Left colon (tissue), 2 donors: ENCODE measurements around the gene PAPPA. TPM values are rescaled to one million over a fixed set of nuclear protein-coding genes. Genes with fewer than 3 reads are reported as not detected.

Source experiments
- ATAC-seq: fragments of 200-7000 bp; cut with Tn5 transposase; one replicate; pipeline ENCODE4 v1.9.1; 2020; ENCODE audit warnings: mild to moderate bottlenecking, moderate library complexity
- DNase-seq, 2 donors: peaks; one replicate each; pipeline ENCODE4 v3.0.0-alpha.2; 2020
- intact Hi-C, 2 donors: fragments of 100-400 bp; cut with DNase I in 1 of 2; cut with micrococcal nuclease in 1 of 2; formaldehyde crosslinking; loops; one replicate each; pipeline versions ENCODE4 v1.11.2 to v1.14.0; 2022; cut with DNase I, micrococcal nuclease
- long read RNA-seq: library from polyadenylated mRNA; unstranded; transcript quantifications from one replicate; pipeline ENCODE4 v2.0.0, GENCODE V29; 2021
- total RNA-seq, 2 donors: library from RNA; stranded (reverse); fragmentation: NEBNext Ultra II Directional; extraction: Animal tissue kit (Norgen Biotek cat#: 25700); gene quantifications; one replicate each; pipeline ENCODE4 v1.2.1, GENCODE V29; 2021
- donor health status: DM: no; HTN: no; CAD: no.
- donor health status: DM: yes; HTN: yes; CAD: no.

PAPPA gene, protein sequence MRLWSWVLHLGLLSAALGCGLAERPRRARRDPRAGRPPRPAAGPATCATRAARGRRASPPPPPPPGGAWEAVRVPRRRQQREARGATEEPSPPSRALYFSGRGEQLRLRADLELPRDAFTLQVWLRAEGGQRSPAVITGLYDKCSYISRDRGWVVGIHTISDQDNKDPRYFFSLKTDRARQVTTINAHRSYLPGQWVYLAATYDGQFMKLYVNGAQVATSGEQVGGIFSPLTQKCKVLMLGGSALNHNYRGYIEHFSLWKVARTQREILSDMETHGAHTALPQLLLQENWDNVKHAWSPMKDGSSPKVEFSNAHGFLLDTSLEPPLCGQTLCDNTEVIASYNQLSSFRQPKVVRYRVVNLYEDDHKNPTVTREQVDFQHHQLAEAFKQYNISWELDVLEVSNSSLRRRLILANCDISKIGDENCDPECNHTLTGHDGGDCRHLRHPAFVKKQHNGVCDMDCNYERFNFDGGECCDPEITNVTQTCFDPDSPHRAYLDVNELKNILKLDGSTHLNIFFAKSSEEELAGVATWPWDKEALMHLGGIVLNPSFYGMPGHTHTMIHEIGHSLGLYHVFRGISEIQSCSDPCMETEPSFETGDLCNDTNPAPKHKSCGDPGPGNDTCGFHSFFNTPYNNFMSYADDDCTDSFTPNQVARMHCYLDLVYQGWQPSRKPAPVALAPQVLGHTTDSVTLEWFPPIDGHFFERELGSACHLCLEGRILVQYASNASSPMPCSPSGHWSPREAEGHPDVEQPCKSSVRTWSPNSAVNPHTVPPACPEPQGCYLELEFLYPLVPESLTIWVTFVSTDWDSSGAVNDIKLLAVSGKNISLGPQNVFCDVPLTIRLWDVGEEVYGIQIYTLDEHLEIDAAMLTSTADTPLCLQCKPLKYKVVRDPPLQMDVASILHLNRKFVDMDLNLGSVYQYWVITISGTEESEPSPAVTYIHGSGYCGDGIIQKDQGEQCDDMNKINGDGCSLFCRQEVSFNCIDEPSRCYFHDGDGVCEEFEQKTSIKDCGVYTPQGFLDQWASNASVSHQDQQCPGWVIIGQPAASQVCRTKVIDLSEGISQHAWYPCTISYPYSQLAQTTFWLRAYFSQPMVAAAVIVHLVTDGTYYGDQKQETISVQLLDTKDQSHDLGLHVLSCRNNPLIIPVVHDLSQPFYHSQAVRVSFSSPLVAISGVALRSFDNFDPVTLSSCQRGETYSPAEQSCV (N-terminal part only)
- total RNA-seq, result 1 to 10 TPM in 1 of 2 donors, under 1 TPM in 1; 0.82 to 1.6 TPM
- long read RNA-seq, partial matches to known transcripts, result 2 of 2 reads
- long read RNA-seq, other reads (novel, unspliced or antisense), result 0 of 2 reads

GRCh38 chr9:116153765-116154333 is at the start of gene PAPPA:
PAPPA (plus strand) TSS chr9:116153791; CDS start chr9:116154173, 382 bp downstream.
- intact Hi-C loops, result no loop called here
- ATAC-seq (no peak), DNase-seq (no peak)

DNA sequence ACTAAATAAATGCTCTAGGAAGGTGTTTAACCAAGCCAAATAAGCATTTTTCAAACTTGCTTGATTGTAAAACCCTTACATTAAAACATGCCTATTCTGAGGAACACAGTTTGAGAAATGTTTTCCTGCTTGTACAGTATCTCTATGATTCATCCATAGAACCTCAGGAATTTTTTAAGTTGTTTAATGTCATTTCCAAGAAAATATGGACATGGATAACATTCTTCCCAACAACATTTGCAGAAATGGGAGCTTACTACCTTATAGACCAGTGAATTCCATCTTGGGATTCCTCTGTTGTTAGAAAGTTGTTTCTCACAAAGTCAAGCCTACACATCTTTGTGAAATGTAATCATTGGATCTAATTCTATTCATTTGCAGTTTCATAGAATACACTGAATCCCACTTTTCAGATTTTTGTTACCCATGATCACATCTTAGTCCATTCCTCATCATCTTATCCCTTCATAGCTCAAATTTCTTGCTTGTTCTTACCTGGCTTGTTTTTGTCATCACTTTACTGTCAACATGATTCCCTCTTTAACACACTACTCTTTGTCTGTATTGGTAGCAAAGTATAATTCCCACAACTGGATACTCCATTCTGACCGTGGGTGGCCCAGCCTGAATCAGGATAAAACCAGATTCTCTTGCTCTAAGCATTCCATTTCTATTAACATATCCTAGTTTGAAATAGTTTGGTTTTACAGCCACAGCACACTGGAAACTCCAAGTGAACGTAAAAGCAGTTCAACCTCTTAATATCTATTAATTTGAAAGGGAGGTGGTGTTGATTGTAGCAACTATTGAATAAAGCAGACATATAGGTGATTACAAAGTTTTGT is 49.4 kb upstream of the PAPPA start:
- ATAC-seq (no peak), DNase-seq (no peak)
- intact Hi-C loops, result no loop called here

GRCh38 chr9:116112236-116112635 is 41.4 kb upstream of the PAPPA start:
- DNase-seq (no peak), ATAC-seq (no peak)
- intact Hi-C loops, result no loop called here

DNA sequence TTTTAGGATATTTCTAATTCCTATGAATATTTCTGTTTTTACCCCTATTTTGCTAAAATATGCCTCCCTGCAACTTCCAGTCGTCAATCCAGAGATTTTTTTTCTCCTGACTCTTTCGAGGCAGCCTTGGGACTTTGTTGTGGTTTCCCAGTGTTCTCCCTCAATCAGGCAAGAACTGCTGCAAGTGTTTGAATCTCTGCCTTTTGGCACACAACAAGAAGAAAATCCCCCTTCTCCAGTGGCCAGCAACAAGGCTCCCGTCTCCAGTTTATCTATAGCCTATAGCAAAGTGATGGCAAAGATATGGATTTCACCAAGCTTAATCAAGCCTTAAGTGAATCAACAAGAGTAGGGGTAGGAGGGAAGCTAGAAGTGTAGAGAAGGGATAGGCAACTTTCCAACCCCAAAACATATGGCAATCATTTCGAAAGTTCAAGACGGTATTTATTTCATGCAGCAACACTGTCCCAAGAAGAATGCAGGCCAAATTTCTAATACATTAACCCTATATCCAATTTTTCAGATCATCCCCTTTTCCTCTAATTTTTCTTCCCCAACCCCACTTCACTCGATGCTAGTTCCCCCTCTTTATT is 37.7 kb upstream of the PAPPA start:
- DNase-seq (no peak), ATAC-seq (no peak)
- intact Hi-C loops, result no loop called here

DNA sequence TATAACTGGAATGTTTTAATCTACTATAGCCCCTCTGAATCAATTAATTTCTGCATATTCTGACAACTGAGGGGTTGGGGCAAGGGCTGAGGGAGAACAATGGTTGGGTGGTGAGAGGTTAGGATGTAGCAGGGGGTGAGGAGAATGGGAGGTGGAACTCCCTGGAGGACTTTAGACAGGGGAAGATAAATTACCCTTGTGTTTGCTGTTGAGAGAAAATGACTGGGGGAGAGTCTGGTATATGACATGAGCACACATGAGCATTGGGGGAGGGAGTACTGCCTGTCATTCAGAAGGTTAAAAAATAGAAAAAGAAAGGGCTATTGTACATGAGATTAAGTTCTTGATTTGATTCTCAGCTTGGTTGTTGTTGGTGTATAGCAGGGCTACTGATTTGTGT is 37.2 kb upstream of the PAPPA start:
- DNase-seq, result no peak
- intact Hi-C loops, result no loop called here
- ATAC-seq, result no peak

DNA sequence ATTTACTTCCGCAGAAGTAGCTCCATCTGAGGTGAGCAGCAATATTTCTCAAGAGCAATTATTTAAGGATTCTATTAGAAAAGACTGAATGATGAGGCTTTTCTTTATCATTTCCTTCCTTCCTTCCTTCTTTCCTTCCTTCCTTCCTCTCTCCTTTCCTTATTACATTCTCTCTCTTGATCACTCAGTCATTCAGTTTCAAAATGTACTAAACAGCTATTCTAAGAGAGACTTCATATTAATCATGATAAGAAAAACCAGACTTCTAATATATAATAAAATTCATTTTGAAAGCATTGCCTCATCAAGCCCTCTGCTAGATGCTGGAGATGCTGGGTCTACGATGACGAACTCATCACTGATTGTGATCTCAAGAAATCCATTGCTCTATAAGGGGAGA is 30.4 kb upstream of the PAPPA start:
- DNase-seq (no peak), ATAC-seq (no peak)
- intact Hi-C loops, result loop anchor here in 1 of 2 donors (10.0 kb wide), 1 partner anchor 438 kb away; no protein-coding TSS in a partner anchor

DNA sequence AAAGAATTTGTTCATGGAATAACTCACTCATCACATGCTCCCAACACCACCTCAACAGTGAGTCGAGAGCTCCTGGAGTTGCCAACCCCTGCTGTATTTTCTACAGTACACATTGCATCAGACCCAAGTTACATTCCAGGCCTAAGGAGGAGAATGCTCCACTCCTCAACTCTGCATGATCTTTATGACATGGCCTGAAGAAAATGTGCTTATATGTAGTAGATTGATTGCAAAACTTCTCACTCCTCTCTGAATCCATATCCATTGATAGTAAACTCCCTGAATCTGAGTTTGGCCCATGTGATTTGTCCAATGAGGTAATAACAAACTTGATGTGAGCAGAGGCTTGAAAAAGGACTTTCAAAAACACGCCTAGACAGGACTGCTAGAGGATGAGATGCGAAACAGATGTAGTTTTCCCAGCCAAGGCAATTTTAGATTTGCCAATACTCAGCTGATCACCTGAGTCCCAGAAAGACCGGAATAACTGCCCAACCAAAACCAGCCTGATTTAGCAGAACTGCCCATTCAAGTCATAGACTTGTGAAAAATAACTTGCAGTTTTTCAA is 29.0 kb upstream of the PAPPA start:
- no peak for DNase-seq
- no peak for ATAC-seq
- intact Hi-C loops, result loop anchor here in 1 of 2 donors (10.0 kb wide), 1 partner anchor 440 kb away; no protein-coding TSS in a partner anchor

DNA sequence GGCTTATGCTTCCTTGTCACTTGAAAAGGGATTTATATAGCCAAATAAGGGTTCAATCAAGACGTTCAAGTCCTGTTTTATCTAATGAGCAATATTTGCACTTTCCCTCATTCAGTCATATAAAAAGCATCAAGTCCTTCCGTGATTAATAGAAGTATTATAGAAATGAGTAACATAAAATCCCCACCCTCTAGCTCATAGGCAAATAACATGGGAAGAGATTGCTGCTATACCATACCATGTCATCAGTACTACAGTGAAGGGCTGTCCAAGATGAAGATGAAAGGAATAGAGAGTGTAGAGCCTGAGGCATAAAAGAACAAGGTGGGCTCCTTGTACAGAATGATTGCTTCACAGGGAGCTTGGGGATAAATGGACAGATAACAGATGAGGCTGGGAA is 20.4 kb upstream of the PAPPA start:
- no peak for DNase-seq
- no peak for ATAC-seq
- intact Hi-C loops, result no loop called here

DNA sequence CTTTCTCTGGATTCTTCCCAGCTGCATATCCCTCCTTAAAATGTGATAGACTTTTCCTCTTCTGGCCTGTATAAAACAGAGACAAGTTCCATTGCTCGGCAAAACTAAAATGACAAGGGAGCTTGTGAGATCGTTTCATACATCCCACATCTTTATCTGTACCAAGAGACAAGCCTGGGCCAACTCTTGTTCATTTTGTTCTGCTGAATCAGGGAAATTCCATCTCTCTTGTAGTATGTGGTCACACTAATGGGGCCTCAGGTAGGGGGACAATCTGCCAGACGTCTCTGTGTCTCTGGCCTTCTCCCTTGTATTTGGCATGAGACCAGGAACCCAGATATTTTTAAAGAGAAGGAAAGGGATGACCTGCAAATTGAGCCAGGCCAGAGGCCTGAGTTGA is 18.6 kb upstream of the PAPPA start:
- ATAC-seq (no peak), DNase-seq (no peak)
- intact Hi-C loops, result no loop called here

- DNase-seq (no peak), ATAC-seq (no peak)
- intact Hi-C loops, result no loop called here
Observed at GRCh38 chr9:116137010-116137409, 16.6 kb upstream of the PAPPA start.

DNA sequence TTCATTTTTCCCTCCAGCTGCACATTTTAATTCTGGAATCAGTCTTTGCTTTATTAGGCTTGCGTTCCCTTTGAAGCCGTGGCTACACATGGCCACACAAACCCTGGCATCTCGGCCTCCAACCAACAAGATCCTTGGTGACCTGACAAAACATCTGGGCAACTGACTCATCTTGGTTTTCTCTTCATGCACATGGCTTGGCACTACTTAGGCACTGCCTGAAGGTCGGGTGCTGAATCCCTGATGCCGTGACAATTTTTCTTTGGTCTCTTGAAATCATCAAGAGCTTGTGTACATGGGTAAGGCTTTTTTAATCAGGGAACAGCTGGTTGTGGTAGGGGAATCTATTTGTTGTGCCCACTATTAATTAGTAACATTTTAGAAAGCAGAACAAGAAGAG is 16.0 kb upstream of the PAPPA start:
- ATAC-seq (no peak), DNase-seq (no peak)
- intact Hi-C loops, result no loop called here

- no peak for ATAC-seq
- no peak for DNase-seq
- intact Hi-C loops, result no loop called here
Observed at GRCh38 chr9:116141864-116142561, 11.6 kb upstream of the PAPPA start.

- intact Hi-C loops, result no loop called here
- DNase-seq (no peak), ATAC-seq (no peak)
Observed at GRCh38 chr9:116142706-116143492, 10.7 kb upstream of the PAPPA start.

DNA sequence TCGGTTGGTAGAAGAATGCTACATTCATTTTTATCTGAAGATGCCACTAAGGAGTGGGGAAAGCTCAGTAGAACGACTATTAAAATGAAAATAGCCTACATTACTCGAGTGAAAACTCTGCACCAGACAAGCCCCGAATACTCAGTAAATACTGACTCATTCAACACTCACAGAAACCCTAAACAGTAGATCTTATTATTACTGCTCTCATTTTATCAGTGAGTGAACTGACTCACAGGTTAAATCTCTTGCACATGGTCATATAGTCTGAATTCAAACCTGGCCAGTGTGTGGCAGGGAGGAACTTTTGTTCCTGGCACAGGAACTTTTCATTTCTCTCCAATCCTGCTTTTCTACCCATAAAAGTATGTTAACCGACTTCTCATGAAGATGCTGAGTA is 9.6 kb upstream of the PAPPA start:
- ATAC-seq, result no peak
- no peak for DNase-seq
- intact Hi-C loops, result no loop called here

DNA sequence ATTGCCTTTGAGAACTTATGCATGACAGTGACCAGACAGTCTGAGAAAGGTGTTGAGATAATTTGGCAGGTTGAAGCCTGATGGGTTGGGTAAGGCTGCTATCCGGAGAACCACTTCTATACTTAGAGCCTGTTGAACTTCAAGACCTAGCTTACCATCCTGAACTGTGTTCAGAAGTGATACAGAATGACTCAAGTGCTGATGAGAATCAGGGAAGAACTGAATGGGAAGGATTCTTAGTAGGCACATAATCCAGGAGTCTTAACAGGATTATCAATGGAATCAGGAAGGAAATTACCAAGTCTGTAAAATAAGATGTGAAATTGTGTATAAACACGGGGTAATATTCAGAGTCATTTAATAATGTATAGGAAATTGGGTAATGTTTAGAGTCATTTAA is 9.0 kb upstream of the PAPPA start:
- ATAC-seq, result no peak
- no peak for DNase-seq
- intact Hi-C loops, result no loop called here

GRCh38 chr9:116145036-116145435 is 8.6 kb upstream of the PAPPA start:
- DNase-seq (no peak), ATAC-seq (no peak)
- intact Hi-C loops, result loop anchor here in 1 of 2 donors (5.0 kb wide), 1 partner anchor 422 kb away; no protein-coding TSS in a partner anchor
